Non-pigmented ciliary epithelial cell (primary cell): ENCODE results near the gene IL3RA.
"Not testable (repeated sequence)": the region's sequence is repeated elsewhere in the genome, so short reads cannot be mapped to it uniquely, and the experiment has no call there.

Source experiments
- DNase-seq: peaks from one replicate; pipeline ENCODE4 v3.0.0-alpha.2; 2010; ENCODE audit warnings: low read depth

Gene IL3RA

DNA sequence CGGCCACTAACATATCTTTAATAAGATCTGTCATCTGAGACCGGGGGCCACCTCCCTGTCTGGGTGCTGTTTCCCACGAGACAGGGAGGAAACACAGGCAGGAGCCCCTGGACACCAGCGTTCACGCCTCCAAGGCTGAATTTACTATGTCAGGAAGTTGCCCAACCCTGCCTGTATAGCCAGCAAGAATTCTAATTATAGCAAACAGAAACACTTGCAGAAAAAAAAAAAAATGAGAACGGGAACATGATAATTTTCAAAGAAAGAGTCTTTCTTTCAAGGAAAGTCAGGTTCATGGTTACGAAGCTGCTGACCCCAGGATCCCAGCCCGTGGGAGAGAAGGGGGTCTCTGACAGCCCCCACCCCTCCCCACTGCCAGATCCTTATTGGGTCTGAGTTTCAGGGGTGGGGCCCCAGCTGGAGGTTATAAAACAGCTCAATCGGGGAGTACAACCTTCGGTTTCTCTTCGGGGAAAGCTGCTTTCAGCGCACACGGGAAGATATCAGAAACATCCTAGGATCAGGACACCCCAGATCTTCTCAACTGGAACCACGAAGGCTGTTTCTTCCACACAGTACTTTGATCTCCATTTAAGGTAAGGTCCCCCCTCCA lies at the start of gene IL3RA:
Gene IL3RA (plus strand): TSS at position 455 of the 613 bp plus-strand sequence. CDS start 4,981 bp downstream, outside the sequence.
- no peak for DNase-seq

DNA sequence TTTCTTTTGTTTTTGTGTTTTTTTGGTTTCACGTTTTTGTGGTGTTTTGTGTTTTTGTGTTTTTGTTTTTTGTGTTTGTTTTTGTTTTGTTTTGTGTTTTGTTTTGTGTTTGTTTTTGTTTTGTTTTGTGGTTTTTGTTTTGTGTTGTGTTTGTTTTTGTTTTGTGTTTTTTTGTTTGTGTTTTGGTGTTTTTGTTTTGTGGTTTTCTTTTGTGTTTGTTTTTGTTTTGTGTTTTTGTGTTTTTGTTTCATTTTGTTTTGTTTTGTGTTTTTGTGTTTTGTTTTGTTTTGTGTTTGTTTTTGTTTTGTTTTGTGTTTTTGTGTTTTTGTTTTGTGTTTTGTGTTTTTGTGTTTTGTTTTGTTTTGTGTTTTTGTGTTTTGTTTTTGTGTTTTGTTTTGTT lies 47.0 kb upstream of the IL3RA start:
- DNase-seq, result no peak

DNA sequence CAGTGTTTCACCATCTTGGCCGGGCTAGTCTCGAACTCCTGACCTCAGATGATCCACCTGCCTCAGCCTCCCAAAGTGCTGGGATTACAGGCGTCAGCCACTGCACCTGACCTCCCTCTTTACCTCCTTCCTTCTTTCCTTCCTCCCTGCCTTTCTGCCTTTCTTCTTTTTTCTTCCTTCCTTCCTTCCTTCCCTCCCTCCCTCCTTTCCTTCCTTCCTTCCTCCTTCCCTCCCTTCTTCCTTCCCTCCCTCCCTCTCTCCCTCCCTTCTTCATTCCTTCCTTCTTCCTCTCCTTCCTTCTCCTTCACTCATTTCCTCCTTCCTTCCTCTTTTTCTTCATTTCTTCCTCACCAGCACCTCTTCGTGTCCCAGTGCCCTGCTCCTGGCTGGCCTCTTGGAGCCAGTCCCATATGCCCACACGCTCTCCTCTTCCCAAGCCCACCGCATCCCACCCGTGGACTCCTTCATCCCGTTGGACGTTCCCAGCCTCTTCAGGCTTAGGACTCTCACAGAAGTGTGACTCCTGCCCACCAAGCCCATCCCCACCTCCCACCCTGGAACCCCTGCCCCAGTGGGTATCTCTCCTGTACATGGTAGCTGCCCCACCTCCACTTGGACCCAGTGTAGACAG lies 45.4 kb upstream of the IL3RA start:
- DNase-seq, result no peak

DNA sequence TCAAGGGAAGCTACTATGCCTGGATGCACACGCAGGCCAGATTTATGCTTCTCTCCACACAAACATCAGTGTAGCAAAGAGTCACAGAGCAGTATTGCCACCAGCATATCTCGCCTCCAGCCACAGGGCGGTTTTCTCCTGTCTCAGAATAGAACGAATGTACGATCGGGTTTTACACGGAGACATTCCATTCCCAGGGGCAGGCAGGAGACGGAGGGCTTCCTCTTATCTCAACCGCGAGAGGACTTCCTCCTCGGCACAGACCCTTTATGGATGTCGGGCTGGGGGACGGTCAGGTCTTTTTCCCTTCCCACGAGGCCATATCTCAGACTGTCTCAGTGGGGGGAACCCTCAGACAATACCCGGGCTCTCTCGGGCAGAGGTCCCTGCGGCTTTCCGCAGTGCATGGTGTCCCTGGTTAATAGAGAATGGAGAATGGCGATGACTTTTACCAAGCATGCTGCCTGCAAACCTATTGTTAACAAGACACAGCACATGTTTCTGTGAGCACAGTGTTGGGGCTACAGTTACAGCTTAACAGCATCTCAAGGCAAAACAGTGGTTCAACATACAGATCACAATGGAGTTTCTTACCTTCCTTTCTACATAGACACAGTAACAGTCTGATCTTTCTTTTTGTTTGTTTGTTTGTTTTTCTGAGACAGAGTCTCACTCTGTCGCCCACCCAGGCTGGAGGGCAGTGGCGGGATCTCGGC lies 43.9 kb upstream of the IL3RA start:
- no peak for DNase-seq

DNA sequence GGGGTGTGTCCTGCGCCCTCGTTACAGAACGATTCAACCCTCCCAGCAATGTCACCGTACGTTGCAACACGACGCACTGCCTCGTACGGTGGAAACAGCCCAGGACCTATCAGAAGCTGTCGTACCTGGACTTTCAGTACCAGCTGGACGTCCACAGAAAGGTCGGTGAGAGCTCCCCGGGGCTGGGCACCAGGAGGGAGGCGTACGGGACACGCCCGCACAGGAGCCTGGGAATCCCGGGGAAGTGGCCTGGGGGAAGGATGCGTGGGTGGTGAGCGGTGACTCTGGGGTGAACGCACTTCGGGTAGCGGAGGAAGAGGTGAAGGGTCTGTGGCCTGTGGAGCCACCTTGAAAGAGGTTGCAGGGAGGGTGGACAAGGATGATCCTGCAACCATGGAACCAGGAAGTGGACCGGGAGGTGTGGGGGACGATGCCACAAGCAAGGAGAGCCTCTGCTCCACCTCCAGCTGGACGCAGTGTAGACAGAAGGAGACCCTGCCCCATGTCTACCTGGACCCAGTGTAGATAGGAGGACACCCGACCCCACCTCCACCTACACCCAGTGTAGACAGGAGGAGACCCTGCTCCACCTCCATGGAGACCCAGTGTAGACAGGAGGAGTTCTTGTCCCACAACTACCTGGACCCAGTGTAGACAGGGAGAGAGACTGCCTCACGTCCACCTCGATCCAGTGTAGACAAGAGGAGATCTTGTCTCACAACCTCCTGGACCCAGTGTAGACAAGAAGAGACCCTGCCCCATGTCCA lies 42.1 kb upstream of the IL3RA start:
- DNase-seq, result no peak

DNA sequence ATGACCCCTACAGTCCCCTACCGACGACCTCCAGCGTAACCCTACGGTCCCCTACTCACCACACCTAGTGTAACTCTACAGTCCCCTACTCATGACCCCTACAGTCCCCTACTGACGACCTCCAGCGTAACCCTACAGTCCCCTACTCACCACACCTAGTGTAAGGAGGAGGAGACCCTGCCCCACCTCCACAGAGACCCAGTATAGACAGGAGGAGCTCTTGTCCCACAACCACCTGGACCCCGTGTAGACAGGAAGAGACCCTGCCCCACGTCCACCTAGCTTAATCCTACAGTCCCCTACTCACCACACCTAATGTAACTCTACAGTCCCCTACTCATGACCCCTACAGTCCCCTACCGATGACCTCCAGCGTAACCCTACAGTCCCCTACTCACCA lies 41.0 kb upstream of the IL3RA start:
- DNase-seq, result no peak

DNA sequence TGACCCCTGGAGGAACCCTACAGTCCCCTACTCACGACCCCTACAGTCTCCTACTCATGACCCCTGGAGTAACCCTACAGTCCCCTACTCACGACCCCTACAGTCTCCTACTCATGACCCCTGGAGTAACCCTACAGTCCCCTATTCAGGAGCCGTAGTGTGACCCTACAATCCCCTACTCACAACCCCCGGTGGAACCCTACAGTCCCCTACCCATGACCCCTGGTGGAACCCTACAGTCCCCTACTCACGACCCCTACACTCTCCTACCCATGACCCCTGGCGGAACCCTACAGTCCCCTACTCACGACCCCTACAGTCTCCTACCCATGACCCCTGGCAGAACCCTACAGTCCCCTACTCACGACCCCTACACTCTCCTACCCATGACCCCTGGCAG lies 39.0 kb upstream of the IL3RA start:
- DNase-seq, result not testable (repeated sequence)

DNA sequence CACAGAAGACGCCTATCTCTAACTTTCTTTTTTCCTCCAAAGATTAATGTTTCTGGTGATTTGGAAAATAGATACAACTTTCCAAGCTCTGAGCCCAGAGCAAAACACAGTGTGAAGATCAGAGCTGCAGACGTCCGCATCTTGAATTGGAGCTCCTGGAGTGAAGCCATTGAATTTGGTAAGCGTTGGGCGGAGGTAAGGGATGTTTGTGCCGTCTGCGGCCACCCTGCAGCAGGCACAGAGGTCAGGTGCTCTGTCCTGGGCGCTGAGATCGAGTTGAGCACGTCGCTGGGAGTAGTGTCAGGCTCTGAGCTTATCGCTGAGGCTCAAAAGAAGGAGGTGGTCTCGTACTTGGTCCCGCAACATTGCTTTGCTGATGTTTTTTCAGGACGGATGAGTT lies 36.1 kb upstream of the IL3RA start:
- DNase-seq, result no peak

DNA sequence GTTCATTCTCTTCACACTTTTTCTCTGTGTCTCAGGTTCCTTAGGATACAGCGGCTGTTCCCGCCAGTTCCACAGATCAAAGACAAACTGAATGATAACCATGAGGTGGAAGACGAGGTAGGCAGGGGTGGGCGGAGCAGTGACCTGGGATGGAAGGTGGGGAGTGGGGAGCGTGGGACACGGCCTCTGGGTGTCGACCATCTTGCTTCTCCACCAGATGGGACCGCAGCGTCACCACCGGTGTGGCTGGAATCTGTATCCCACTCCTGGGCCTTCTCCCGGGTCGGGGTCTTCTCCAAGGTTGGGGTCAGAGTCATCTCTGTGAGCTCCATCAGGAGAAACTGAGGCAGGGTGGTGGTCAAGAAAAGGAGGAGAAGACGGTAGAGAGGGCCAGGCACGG lies 31.2 kb upstream of the IL3RA start:
- no peak for DNase-seq

DNA sequence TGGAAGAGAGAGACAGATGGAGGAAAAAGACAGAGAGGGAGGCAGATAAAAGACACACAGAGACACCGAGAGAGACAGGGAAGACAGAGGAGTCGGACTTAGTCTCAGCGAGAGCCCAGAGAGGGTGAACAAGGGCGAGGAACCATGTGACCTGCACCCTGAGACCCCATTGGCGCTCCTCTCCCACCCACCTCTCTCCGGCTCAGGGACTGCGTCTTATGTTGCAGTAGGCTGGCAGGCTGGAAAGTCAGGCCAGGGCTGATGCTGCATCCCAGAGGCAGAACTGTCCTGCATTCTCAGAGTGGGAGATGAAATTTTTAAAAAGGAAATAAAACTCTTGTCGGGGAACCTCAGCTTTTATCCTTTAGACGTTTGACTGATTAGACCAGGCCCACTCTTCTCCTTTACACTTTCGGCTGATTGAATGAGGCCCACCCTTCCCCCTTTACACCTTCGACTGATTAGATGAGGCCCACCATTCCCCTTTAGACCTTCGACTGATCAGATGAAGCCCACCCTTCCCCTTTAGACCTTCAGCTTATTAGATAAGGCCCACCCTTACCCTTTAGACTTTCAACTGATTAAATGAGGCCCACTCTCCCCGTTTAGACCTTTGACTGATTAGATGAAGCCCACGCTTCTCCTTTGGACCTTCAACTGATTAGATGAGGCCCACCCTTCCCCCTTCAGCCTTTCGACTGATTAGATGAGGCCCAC lies 29.5 kb upstream of the IL3RA start:
- no peak for DNase-seq

DNA sequence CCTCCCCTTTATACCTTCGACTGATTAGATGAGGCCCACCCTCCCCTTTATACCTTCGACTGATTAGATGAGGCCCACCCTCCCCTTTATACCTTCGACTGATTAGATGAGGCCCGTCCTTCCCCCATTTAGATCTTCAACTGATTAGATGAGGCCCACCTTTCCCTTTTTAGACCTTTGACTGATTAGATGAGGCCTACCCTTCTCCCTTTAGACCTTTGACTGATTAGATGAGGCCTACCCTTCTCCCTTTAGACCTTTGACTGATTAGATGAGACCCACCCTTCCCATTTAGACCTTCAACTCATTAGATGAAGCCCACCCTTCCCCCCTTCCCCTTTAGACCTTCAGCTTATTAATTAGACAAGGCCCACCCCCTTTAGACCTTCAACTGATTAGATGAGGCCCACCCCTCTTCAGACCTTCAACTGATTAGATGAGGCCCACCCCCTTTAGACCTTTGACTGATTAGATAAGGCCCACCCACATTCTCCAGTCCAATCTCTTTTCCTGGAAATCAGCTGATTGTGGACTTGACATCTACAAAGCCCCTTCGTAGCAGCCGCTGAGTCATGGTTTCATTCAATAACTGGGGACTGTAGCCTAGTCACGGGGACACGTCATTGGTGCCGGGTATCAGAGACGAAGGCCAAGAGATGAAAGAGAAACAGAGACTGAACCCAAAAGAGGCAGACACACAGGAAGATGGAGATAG lies 28.8 kb upstream of the IL3RA start:
- no peak for DNase-seq

DNA sequence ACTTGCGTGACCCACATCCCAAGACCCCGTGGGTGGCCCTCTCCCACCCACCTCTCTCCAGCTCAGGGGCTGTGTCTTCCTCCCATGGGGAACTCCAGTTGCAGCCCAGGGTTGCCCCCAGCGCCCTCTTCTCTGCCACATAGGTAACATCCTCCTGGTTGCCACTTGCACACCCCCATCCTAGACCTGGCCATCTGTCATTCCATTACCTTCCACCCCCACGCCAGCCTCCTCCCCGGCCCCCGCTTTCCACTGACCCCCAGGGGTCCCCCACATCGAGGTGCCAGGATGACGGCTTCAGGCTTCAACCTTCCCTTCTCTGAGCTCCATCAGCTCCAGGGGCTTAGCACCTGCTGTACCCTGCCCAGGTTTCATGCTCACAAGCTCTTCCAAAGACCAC lies 28.1 kb upstream of the IL3RA start:
- DNase-seq, result no peak

DNA sequence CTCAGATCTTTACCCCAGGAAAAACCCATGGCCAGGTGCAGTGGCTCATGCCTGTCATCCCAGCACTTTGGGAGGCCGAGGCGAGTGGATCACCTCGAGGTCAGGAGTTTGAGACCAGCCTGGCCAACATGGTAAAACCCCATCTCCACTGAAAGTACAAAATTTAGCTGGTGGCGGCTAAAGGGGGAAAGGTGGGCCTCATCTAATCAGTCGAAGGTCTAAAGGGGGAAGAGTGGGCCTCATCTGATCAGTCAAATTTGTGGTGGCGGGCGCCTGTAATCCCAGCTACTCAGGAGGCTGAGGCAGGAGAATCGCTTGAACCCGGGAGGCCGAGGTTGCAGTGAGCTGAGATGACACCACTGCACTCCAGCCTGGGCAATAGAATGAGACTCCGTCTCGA lies 27.7 kb upstream of the IL3RA start:
- DNase-seq, result not testable (repeated sequence)

DNA sequence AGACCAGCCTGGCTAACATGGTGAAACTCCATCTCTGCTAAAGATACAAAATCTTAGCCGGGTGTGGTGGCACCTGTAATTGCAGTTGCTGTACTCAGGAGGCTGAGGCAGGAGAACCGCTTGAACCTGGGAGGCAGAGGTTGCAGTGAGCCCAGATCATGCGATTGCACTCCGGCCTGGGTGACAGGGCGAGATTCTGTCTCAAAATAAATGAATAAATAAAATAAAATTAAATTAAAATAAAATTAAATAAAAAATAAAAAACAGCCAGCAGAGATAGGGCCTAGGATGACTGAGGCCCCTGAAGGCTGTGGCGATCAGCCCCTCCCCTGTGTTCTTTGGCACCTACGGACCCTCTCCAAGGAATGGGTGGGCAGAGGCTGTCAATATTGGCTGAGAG lies 22.8 kb upstream of the IL3RA start:
- DNase-seq, result no peak

DNA sequence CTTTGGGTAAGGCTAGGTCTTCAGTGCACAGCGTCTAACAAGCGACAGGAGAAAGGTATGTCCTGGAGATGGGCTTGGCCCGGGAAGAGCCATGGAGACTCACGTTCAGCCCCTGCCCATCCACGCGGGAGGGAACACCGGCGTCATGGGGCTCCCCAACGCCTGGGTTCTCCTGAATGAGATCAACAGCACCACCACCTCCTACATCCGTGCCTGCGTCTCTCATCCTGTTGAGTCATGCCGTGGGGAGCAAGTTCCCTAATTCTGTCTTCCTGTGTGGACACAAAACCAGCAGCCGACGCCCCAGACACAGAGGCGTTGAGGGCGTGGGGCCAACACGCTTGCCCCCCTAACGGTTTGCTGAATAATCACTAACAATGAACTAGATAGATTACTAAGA lies 20.1 kb upstream of the IL3RA start:
- no peak for DNase-seq

DNA sequence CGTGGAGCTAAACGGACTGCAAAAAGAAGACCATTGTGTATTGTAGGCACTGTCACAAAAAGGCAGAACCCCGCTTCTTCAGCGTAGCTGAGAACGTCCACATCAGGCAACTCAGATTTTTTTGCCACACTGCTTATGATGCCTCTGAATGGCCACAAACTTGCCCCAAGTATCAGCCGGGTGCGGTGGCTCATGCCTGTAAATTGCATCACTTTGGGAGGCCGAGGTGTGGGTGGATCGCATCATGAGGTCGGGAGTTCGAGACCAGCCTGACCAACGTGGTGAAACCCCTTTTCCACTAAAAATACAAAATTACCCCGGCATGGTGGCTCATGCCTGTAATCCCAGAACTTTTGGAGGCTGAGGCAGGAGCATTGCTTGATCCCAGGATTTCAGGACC lies 14.9 kb upstream of the IL3RA start:
- DNase-seq, result no peak

DNA sequence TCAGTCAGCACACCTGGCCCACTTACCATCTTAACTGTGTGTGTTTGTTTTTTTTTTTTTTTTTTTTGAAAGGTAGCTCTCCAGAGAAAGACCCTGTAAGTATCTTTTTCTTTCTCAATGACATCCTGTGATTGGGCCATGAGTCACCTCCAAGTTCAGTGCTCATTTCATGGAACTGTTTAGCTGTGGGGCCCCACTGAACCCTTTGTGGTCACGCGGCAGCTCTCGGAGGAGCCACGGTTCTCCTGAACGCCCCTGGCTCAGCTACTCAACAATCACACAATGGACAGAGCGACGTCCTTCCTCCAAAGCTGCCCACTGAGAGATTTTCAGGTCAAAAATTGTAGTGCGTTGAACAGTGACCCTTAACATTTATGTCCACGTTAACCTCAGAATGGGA lies 14.2 kb upstream of the IL3RA start:
- DNase-seq, result no peak

DNA sequence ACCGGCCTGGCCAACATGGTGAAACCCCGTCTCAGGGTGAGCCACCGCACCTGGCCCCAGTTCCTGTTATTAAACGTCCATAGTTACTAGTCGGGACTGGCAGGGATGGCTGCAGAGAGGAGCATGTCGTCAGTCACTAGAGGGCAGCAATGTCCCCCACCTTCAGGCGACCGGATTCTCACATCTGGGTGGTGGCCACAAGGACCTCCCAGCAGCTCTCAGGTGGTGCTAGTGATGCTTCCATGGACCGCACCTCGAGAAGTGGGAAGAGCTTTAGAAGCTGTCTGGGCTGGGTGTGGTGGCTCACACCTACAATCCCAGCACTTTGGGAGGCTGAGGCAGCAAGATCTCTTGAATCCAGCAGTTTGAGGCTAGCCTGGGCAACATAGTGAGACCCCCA lies 13.3 kb upstream of the IL3RA start:
- DNase-seq, result no peak

DNA sequence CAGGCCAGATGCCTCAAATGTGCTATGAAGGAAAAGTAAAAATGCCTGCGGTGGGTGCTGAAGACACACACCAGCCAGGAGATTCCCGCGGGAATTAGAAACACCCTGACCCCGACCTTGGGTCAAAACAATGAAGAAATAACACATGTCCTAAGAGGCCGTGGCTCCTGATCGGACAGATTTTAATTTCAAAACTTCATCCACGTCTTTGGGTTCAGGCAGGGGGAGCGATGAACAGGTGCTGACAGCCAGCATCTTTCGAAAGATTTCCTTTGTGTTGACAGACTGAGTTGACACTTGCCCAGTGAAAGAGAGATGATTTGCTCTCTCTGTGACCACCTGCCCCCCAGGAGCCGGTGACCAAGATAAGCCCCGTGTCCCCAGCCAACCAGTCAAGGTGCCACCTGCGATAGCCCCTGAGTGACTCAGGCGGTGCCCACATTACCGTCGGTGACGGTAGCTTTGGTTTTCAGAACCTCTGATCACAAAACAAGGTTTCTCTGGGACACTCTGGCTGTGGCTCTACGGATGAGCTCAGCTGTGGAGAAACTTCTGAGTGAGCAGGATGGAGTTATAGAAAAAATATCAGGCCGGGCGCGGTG lies 11.0 kb upstream of the IL3RA start:
- DNase-seq, result no peak

DNA sequence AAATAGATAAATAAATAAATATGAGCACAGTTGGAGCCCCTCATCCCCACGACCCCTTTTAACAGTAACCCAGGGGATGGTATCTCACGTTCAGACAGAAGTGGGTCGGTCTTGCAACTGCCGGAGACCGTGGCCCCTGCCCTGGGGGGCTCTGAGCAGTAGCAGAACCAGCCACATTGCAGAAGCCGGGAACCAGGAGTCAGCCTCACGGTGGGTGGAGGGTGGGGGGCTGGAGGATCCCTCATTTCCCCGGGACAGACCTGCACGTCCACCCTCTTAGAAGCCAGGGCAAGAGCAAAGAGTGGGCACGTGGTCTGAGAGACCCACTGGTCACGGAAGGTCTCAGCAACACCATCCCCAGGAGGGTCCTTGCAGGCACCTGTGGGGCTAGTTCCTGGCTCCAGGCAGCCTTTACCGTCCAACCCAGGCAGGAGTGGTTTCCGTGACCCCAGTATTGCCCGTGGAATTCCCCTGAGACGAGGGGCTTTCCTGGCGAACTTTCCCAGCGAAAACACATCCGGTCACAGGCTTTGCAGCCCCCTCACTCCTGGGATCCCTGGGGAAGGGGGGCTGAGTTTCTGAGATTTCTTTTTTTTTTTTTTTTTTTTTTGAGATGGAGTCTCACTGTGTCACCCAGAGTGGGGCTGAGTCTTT lies 8.8 kb upstream of the IL3RA start:
- DNase-seq, result no peak

DNA sequence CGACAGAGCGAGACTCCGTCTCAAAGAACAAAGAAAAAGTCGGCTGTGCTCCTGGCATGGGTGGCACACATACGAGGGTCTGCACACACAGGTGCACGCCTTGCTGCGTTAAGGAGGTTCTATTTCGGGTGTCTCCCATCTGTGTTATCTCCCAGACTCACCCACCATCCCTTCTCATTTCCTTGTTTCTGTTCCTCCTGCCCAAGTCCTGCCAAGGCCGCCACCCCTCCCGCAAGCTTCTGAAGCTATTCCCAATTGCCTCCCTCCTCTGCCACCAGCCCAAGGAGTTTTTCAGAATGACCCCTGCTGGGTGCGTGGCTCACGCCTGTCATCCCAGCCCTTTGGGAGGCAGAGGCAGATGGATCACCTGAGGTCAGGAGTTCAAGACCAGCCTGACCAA lies 6.0 kb upstream of the IL3RA start:
- no peak for DNase-seq
